Astrocyte (in vitro differentiated cells and primary cell): ENCODE results near the gene C3orf20. TPM values are rescaled to one million over a fixed set of nuclear protein-coding genes. Genes with fewer than 3 reads are reported as not detected.

Experiments used
- DNase-seq: peaks from one replicate; pipeline ENCODE4 v3.0.0-alpha.2; 2010; ENCODE audit warnings: low read depth
- FAIRE-seq: peaks from 2 replicates; lab custom pipeline; 2011; peaks lifted over from hg19 to GRCh38; lab: Jason Lieb, UNC
- H2AFZ ChIP-seq: 2 replicates; pipeline ENCODE4 v1.6.0; 2012; ENCODE audit warnings: low read depth, low read length, inconsistent platforms
- H3K27ac ChIP-seq: 2 replicates; pipeline ENCODE4 v1.5.1; 2011; ENCODE audit warnings: low read depth, low read length, inconsistent platforms
- H3K27me3 ChIP-seq: 2 replicates; pipeline ENCODE4 v1.6.0; 2011; ENCODE audit warnings: low read length, inconsistent platforms; ENCODE audit not compliant: insufficient read depth
- H3K36me3 ChIP-seq: 2 replicates; pipeline ENCODE4 v1.5.1; 2011; ENCODE audit warnings: low read length, inconsistent platforms; ENCODE audit not compliant: insufficient read depth
- H3K4me1 ChIP-seq: 2 replicates; pipeline ENCODE4 v1.5.1; 2011; ENCODE audit warnings: low read length, inconsistent platforms; ENCODE audit not compliant: insufficient read depth
- H3K4me2 ChIP-seq: 2 replicates; pipeline ENCODE4 v1.6.0; 2012; ENCODE audit warnings: low read length, inconsistent platforms
- H3K4me3 ChIP-seq: 2 replicates; pipeline ENCODE4 v1.5.1; 2011; ENCODE audit warnings: low read depth, mild to moderate bottlenecking, low read length, inconsistent platforms; ENCODE audit not compliant: insufficient read depth
- H3K79me2 ChIP-seq: 2 replicates; pipeline ENCODE4 v1.6.0; 2012; ENCODE audit warnings: mild to moderate bottlenecking, low read length, inconsistent platforms; ENCODE audit not compliant: insufficient read depth
- H3K9ac ChIP-seq: 2 replicates; pipeline ENCODE4 v1.6.0; 2012; ENCODE audit warnings: mild to moderate bottlenecking, low read length, inconsistent platforms
- H3K9me3 ChIP-seq: 2 replicates; pipeline ENCODE4 v1.5.1; 2012; ENCODE audit warnings: low read depth, mild to moderate bottlenecking, low read length, inconsistent platforms; ENCODE audit not compliant: insufficient read depth
- H4K20me1 ChIP-seq: 2 replicates; pipeline ENCODE4 v1.6.0; 2012; ENCODE audit warnings: low read length, inconsistent platforms; ENCODE audit not compliant: insufficient read depth
- H3K27ac Mint-ChIP-seq: one replicate; pipeline ENCODE4 v1.8.0; 2021; ENCODE audit warnings: mild to moderate bottlenecking, mixed read lengths; ENCODE audit not compliant: unreplicated experiment
- H3K27me3 Mint-ChIP-seq: one replicate; pipeline ENCODE4 v1.8.0; 2021; ENCODE audit warnings: low read depth, mixed read lengths; ENCODE audit not compliant: unreplicated experiment
- H3K36me3 Mint-ChIP-seq: one replicate; pipeline ENCODE4 v1.8.0; 2021; ENCODE audit warnings: low read depth, mixed read lengths; ENCODE audit not compliant: unreplicated experiment
- H3K4me1 Mint-ChIP-seq: one replicate; pipeline ENCODE4 v1.8.0; 2021; ENCODE audit warnings: low read depth, mixed read lengths; ENCODE audit not compliant: unreplicated experiment
- H3K4me3 Mint-ChIP-seq: one replicate; pipeline ENCODE4 v1.8.0; 2021; ENCODE audit warnings: mild to moderate bottlenecking, moderate library complexity, mixed read lengths; ENCODE audit not compliant: unreplicated experiment
- H3K9me3 Mint-ChIP-seq: one replicate; pipeline ENCODE4 v1.8.0; 2021; ENCODE audit warnings: mild to moderate bottlenecking, mixed read lengths; ENCODE audit not compliant: unreplicated experiment
- EZH2 ChIP-seq: IDR thresholded peaks from 2 replicates; pipeline ENCODE4 v1.6.1; 2012; ENCODE audit warnings: mild to moderate bottlenecking, low read length, inconsistent platforms; ENCODE audit not compliant: insufficient read depth
- total RNA-seq: library from RNA; stranded (reverse); gene quantifications from 2 replicates; pipeline ENCODE4 v1.2.1, GENCODE V29; 2021
- TF ChIP-seq, protein P1 (sequence below): IDR thresholded peaks from 2 replicates; pipeline ENCODE4 v1.5.1; 2011; ENCODE audit warnings: low read depth, mild to moderate bottlenecking, inconsistent platforms, low read length, moderate library complexity; ENCODE audit not compliant: insufficient read depth

Gene C3orf20
- total RNA-seq, 1 donor from 2014 or later, result 0.16 TPM

DNA sequence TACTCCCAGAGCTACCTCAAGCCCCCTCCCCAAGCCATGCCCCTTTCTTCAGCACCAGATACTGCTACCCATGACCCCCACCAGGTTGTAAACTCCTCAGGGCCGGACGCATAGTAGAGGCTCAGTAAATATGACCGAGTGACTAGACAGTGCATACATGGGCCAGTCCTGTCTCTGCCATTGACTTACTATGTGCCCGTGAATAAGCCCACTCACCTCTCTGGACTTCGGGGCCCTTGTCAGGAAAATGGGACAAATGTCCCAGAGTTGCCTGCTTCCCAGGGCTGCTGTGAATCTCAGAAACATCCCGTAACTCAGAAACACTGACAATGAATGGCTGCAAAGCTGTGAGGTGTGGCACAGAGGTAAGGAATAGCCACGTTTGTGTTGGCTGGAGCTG is 95.7 kb downstream of the C3orf20 start:
- Histone ChIP-seq H3K4me3 (no peak overlapping the region), H3K4me1 (no peaks in the 10 kb centered on the region), H3K27me3 (no peaks in the 10 kb centered on the region), H4K20me1 (no peaks in the 10 kb centered on the region), H3K9me3 (no peaks in the 10 kb centered on the region), H3K79me2 (no peaks in the 10 kb centered on the region), H3K4me2 (no peak overlapping the region), H2AFZ (no peak overlapping the region), H3K36me3 (no peaks in the 10 kb centered on the region), H3K27ac (no peak overlapping the region), H3K9ac (no peak overlapping the region)
- no peak for DNase-seq
- Mint-ChIP-seq H3K27ac (no peak overlapping the region), H3K27me3 (peaks cover 43% of the 10 kb centered on the region), H3K36me3 (no peaks in the 10 kb centered on the region), H3K4me1 (no peaks in the 10 kb centered on the region), H3K4me3 (no peak overlapping the region), H3K9me3 (no peaks in the 10 kb centered on the region)
- TF ChIP-seq, protein P1, sequence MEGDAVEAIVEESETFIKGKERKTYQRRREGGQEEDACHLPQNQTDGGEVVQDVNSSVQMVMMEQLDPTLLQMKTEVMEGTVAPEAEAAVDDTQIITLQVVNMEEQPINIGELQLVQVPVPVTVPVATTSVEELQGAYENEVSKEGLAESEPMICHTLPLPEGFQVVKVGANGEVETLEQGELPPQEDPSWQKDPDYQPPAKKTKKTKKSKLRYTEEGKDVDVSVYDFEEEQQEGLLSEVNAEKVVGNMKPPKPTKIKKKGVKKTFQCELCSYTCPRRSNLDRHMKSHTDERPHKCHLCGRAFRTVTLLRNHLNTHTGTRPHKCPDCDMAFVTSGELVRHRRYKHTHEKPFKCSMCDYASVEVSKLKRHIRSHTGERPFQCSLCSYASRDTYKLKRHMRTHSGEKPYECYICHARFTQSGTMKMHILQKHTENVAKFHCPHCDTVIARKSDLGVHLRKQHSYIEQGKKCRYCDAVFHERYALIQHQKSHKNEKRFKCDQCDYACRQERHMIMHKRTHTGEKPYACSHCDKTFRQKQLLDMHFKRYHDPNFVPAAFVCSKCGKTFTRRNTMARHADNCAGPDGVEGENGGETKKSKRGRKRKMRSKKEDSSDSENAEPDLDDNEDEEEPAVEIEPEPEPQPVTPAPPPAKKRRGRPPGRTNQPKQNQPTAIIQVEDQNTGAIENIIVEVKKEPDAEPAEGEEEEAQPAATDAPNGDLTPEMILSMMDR, result no peak
- no peak for TF ChIP-seq EZH2
- no peak for FAIRE-seq

DNA sequence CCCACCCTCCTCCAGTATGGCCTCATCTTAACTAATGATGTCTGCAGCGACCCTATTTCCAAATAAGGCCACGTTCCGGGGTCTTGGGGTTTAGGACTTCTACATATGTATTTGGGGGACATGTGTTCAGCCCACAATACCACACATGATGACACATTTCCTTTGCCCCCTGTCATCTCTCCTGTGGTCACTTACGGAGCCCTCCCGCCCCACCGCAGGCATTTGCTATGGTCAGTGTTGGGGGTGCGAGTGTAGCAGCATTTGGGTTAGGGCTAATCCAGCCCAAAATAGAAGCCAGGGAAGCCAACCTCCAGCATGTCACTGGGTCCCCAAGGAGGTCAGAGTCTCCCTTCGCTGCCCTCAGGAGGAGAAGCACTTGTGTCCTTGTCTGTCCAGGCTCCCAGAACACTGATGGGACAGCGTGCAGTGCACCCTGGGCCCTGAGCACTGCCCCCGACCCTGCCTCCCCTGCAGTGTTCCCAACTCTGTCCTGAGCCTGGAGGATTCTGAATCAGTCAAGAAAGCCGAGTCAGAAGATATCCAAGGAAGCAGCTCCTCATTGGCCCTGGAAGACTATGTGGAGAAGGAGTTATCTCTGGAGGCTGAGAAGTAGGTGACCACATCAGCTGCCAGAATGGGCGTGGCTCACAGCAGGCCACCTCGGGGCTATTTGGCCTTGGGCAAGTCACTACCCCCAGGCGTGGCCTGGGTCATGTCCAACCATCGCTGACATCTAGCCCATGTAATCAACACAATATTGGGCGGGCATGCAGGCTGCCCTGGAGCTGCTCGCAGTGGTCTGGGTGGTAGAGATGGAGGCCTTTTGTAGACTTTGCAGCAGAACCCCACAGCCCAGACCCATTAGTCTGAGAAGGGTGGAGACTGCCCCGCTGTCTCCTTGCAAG is 96.9 kb downstream of the C3orf20 start:
- no peak for TF ChIP-seq EZH2
- TF ChIP-seq, protein P1, result no peak
- Histone ChIP-seq H3K9me3 (no peaks in the 10 kb centered on the region), H3K79me2 (no peaks in the 10 kb centered on the region), H3K27me3 (no peaks in the 10 kb centered on the region), H3K27ac (no peak overlapping the region), H3K4me1 (no peaks in the 10 kb centered on the region), H3K4me2 (no peak overlapping the region), H3K36me3 (no peaks in the 10 kb centered on the region), H2AFZ (no peak overlapping the region), H4K20me1 (no peaks in the 10 kb centered on the region), H3K9ac (no peak overlapping the region), H3K4me3 (no peak overlapping the region)
- FAIRE-seq (no peak), DNase-seq (no peak)
- Mint-ChIP-seq H3K4me1 (no peaks in the 10 kb centered on the region), H3K36me3 (no peaks in the 10 kb centered on the region), H3K9me3 (no peaks in the 10 kb centered on the region), H3K27me3 (peaks cover 37% of the 10 kb centered on the region), H3K27ac (no peak overlapping the region), H3K4me3 (no peak overlapping the region)
